Mammary epithelial cell (primary cell): ENCODE results near the gene L3MBTL4.

Experiments used
- EZH2 ChIP-seq: IDR thresholded peaks from 2 replicates; pipeline ENCODE4 v1.6.1; 2012; ENCODE audit warnings: low read length, inconsistent platforms, borderline replicate concordance
- TF ChIP-seq, protein P1 (sequence below), 2 donors: IDR thresholded peaks in 1 of 2; conservative IDR thresholded peaks in 1 of 2; 2 replicates each; pipeline ENCODE4 v1.5.1; 2011 to 2012; ENCODE audit warnings: inconsistent platforms in 2 of 2, low read length in 2 of 2, mild to moderate bottlenecking in 2 of 2, control low read depth in 1 of 2, low read depth in 1 of 2; ENCODE audit not compliant: insufficient read depth in 1 of 2; ENCODE audit errors: extremely low read depth in 1 of 2

DNA sequence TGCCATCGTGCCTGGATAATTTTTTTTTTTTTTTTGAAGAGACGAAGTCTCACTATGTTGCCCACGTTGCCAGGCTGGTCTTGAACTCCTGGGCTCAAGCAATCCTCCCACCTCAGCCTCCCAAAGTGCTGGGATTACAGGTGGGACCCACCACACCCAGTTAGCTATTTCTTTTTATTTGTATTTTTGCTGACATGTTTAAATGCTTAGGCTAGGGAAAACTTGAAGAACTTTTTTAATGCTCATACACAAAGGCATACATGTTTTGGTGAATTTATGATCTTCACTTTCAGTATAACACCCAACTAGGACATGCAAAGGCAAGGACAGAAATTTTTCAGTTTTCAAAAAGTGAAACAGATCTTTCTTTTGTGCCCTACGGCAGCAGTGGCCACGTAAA lies 9.9 kb downstream of the L3MBTL4 start:
- TF ChIP-seq, protein P1, sequence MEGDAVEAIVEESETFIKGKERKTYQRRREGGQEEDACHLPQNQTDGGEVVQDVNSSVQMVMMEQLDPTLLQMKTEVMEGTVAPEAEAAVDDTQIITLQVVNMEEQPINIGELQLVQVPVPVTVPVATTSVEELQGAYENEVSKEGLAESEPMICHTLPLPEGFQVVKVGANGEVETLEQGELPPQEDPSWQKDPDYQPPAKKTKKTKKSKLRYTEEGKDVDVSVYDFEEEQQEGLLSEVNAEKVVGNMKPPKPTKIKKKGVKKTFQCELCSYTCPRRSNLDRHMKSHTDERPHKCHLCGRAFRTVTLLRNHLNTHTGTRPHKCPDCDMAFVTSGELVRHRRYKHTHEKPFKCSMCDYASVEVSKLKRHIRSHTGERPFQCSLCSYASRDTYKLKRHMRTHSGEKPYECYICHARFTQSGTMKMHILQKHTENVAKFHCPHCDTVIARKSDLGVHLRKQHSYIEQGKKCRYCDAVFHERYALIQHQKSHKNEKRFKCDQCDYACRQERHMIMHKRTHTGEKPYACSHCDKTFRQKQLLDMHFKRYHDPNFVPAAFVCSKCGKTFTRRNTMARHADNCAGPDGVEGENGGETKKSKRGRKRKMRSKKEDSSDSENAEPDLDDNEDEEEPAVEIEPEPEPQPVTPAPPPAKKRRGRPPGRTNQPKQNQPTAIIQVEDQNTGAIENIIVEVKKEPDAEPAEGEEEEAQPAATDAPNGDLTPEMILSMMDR (conservative IDR thresholded peaks at IDR 0.05 in 1 of 2, IDR thresholded peaks at IDR 0.05 in 1 of 2; ENCODE audit: extremely low read depth in 1 of 2, insufficient read depth in 1 of 2, low read depth in 1 of 2, low read length in 2 of 2) = no peak
- TF ChIP-seq EZH2 = no peak
